Transverse colon (tissue), 4 donors: ENCODE results near the gene ANKRD34A. TPM values are rescaled to one million over a fixed set of nuclear protein-coding genes. Genes with fewer than 3 reads are reported as not detected.

Source experiments
- total RNA-seq, 4 donors: library from RNA; depleted of rRNA; stranded (reverse); fragments of >200 nt; gene quantifications; one replicate each; pipeline ENCODE4 v1.1.0, GENCODE V29; 2016

The ANKRD34A gene
- total RNA-seq, 4 donors from 2014 or later: 0.41 to 4.1 (median 0.64) TPM; not detected in 1

Other genes with a start within 250 kb of the ANKRD34A start
- 1 to 10 TPM in 1 of 4 donors, under 1 TPM in 1, not detected in 2; 0.82 to 1.6 TPM for gene CD160, start 245.1 kb downstream of the ANKRD34A start, total RNA-seq
- gene RNF115, start 140.5 kb downstream of the ANKRD34A start, total RNA-seq: 10 to 100 TPM in 3 of 4 donors, 1 to 10 TPM in 1; 6.4 to 21.5 (median 13.3) TPM
- 10 to 100 TPM; 13.1 to 77.2 (median 29.0) TPM for gene POLR3C, start 140.4 kb downstream of the ANKRD34A start, total RNA-seq
- 1 to 10 TPM in 2 of 4 donors, under 1 TPM in 1, not detected in 1; 0.95 to 2.2 (median 1.1) TPM for gene NUDT17, start 118.9 kb downstream of the ANKRD34A start, total RNA-seq
- 10 to 100 TPM; 10.2 to 71.6 (median 17.8) TPM for gene PIAS3, start 105.5 kb downstream of the ANKRD34A start, total RNA-seq
- 1 to 10 TPM in 3 of 4 donors, not detected in 1; 1.1 to 1.8 (median 1.4) TPM for gene ANKRD35, start 78.7 kb downstream of the ANKRD34A start, total RNA-seq
- gene ITGA10, start 54.5 kb downstream of the ANKRD34A start, total RNA-seq: 10 to 100 TPM in 1 of 4 donors, 1 to 10 TPM in 3; 2.2 to 18.1 (median 5.4) TPM
- 10 to 100 TPM in 3 of 4 donors, 1 to 10 TPM in 1; 8.8 to 38.9 (median 27.0) TPM for gene PEX11B, start 45.9 kb downstream of the ANKRD34A start, total RNA-seq
- gene RBM8A, start 37.1 kb downstream of the ANKRD34A start, total RNA-seq: 100 to 1,000 TPM in 2 of 4 donors, 10 to 100 TPM in 2; 23.6 to 122 (median 99.1) TPM
- gene LIX1L, start 6.6 kb downstream of the ANKRD34A start, total RNA-seq: 10 to 100 TPM in 2 of 4 donors, 1 to 10 TPM in 2; 7.2 to 12.5 (median 9.8) TPM
- 10 to 100 TPM in 3 of 4 donors, 1 to 10 TPM in 1; 1.2 to 23.7 (median 14.4) TPM for gene POLR3GL, start 115 bp upstream of the ANKRD34A start, total RNA-seq
- gene TXNIP, start 32.0 kb upstream of the ANKRD34A start, total RNA-seq: 1,000 to 10,000 TPM in 2 of 4 donors, 100 to 1,000 TPM in 2; 296 to 2,602 (median 982) TPM
- gene HJV, start 57.2 kb upstream of the ANKRD34A start, total RNA-seq: under 1 TPM in 1 of 4 donors, not detected in 3; 0.27 TPM
- gene NBPF10, start 180.2 kb upstream of the ANKRD34A start, total RNA-seq: 1 to 10 TPM; 1.9 to 7.2 (median 2.3) TPM